MM.1S (cell line): ENCODE data around the gene AGO3.
A peak's percentile ranks its signal among the peaks of the same experiment; 100 is the strongest.

Source experiments
- DNase-seq: peaks from one replicate; pipeline ENCODE4 v3.0.0-alpha.2; 2015
- H2AFZ ChIP-seq: fragments of 300-600 bp; sonication (generic); 2 replicates; pipeline ENCODE4 v1.6.0; 2016; ENCODE audit warnings: antibody characterized with exemption, low read length
- H3F3A ChIP-seq: fragments of 300-600 bp; sonication (generic); 2 replicates; pipeline ENCODE4 v1.6.1; 2016; ENCODE audit warnings: mild to moderate bottlenecking, antibody characterized with exemption, low read length, moderate library complexity, mixed read lengths; ENCODE audit not compliant: insufficient read depth
- H3K27ac ChIP-seq: fragments of 300-600 bp; sonication (generic); 2 replicates; pipeline ENCODE4 v1.5.1; 2016; ENCODE audit warnings: mild to moderate bottlenecking, low read length
- H3K27me3 ChIP-seq: fragments of 300-600 bp; sonication (generic); replicated peaks from 2 replicates; pipeline ENCODE4 v1.6.0; 2016; ENCODE audit warnings: low read length; ENCODE audit not compliant: insufficient read depth
- H3K36me3 ChIP-seq: fragments of 300-600 bp; sonication (generic); replicated peaks from 2 replicates; pipeline ENCODE4 v1.6.1; 2016; ENCODE audit warnings: mild to moderate bottlenecking, low read length, mixed read lengths; ENCODE audit not compliant: insufficient read depth
- H3K4me1 ChIP-seq: fragments of 300-600 bp; sonication (generic); 2 replicates; pipeline ENCODE4 v1.6.1; 2016; ENCODE audit warnings: low read length, mixed read lengths
- H3K4me2 ChIP-seq: fragments of 300-600 bp; sonication (generic); 2 replicates; pipeline ENCODE4 v1.6.0; 2016; ENCODE audit warnings: low read depth, low read length
- H3K4me3 ChIP-seq: fragments of 300-600 bp; sonication (generic); 2 replicates; pipeline ENCODE4 v1.5.1; 2016; ENCODE audit warnings: low read length, mixed read lengths
- H3K79me2 ChIP-seq: fragments of 300-600 bp; sonication (generic); 2 replicates; pipeline ENCODE4 v1.6.1; 2016; ENCODE audit warnings: mixed run types, low read length, mixed read lengths
- H3K9ac ChIP-seq: fragments of 300-600 bp; sonication (generic); 2 replicates; pipeline ENCODE4 v1.6.1; 2016; ENCODE audit warnings: low read length, mixed read lengths
- H3K9me2 ChIP-seq: fragments of 300-600 bp; sonication (generic); replicated peaks from 2 replicates; pipeline ENCODE4 v1.6.1; 2016; ENCODE audit warnings: mild to moderate bottlenecking, low read length, mixed read lengths; ENCODE audit not compliant: insufficient read depth
- H3K9me3 ChIP-seq: fragments of 300-600 bp; sonication (generic); replicated peaks from 2 replicates; pipeline ENCODE4 v1.6.1; 2016; ENCODE audit warnings: mild to moderate bottlenecking, low read length, mixed read lengths; ENCODE audit not compliant: insufficient read depth
- H4K20me1 ChIP-seq: fragments of 300-600 bp; sonication (generic); 2 replicates; pipeline ENCODE4 v1.6.1; 2016; ENCODE audit warnings: mild to moderate bottlenecking, low read length, moderate library complexity, mixed read lengths; ENCODE audit not compliant: insufficient read depth
- EZH2 ChIP-seq: fragments of 300-600 bp; sonication (generic); optimal IDR thresholded peaks from 2 replicates; pipeline ENCODE3; 2017; ENCODE audit warnings: low read depth, mild to moderate bottlenecking, antibody characterized with exemption, low read length, mixed read lengths
- EZH2phosphoT487 ChIP-seq: fragments of 300-600 bp; sonication (generic); IDR thresholded peaks from 2 replicates; pipeline ENCODE4 v1.6.1; 2018; ENCODE audit warnings: antibody characterized with exemption, low read length
- TF ChIP-seq, protein P1 (sequence below): fragments of 300-600 bp; sonication (generic); IDR thresholded peaks from 2 replicates; pipeline ENCODE4 v1.5.1; 2016; ENCODE audit warnings: antibody characterized with exemption, low read length, mixed read lengths

Gene AGO3

DNA sequence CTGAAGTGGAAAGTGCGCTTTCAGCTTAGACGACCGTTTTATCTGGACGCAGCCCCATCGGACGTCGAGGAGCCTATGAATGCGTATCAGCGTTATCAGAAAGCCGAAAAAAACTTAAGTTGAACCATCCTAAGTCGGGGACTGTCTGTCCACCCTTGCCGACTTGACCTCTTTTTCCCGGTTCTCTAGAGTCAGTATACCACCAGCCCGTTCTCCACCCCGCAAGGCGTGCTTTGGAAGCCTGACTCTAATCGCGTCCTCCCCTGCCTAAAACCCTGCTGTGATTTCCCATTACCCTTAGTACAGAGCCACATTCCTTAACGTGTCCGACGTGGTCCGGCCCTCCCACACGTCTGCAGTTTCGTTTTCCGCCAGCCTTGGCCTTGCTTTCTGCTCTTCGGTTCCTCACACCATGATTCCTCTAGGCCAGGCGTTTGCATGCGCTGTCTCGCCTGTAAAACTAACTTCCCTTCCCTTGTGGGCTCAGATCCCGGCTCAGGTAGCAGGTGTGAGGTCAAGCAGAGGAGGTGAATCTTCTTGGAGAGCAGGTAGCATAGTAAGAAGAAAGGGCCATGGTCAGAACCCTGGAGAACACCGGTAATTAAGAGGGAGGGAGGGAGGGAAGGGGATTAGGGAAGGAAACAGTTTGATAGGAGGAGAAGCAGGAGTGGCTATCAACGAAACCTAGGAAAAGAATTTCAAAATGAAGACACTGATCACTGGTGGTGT lies 158.7 kb downstream of the AGO3 start:
- Histone ChIP-seq H3K9me2 (no peaks in the 10 kb centered on the region), H3K4me3 (peak overlapping the region; percentile 100), H3K4me2 (peak overlapping the region; percentile 100), H3K36me3 (no peaks in the 10 kb centered on the region), H3K27me3 (no peaks in the 10 kb centered on the region), H3F3A (no peaks in the 10 kb centered on the region), H3K9me3 (no peaks in the 10 kb centered on the region), H4K20me1 (no peaks in the 10 kb centered on the region), H3K9ac (peak overlapping the region; percentile 94), H3K27ac (peak overlapping the region; percentile 48; the same call in 1 of the 2 replicates), H3K4me1 (0 out of 2 replicates have a peak, but pooled peaks cover 5% of the 10 kb centered on the region), H2AFZ (peak overlapping the region; percentile 100), H3K79me2 (peaks cover 32% of the 10 kb centered on the region)
- TF ChIP-seq EZH2 = no peak
- TF ChIP-seq, protein P1, sequence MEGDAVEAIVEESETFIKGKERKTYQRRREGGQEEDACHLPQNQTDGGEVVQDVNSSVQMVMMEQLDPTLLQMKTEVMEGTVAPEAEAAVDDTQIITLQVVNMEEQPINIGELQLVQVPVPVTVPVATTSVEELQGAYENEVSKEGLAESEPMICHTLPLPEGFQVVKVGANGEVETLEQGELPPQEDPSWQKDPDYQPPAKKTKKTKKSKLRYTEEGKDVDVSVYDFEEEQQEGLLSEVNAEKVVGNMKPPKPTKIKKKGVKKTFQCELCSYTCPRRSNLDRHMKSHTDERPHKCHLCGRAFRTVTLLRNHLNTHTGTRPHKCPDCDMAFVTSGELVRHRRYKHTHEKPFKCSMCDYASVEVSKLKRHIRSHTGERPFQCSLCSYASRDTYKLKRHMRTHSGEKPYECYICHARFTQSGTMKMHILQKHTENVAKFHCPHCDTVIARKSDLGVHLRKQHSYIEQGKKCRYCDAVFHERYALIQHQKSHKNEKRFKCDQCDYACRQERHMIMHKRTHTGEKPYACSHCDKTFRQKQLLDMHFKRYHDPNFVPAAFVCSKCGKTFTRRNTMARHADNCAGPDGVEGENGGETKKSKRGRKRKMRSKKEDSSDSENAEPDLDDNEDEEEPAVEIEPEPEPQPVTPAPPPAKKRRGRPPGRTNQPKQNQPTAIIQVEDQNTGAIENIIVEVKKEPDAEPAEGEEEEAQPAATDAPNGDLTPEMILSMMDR = no peak
- no peak for TF ChIP-seq EZH2phosphoT487
- peak; percentile 50 for DNase-seq

DNA sequence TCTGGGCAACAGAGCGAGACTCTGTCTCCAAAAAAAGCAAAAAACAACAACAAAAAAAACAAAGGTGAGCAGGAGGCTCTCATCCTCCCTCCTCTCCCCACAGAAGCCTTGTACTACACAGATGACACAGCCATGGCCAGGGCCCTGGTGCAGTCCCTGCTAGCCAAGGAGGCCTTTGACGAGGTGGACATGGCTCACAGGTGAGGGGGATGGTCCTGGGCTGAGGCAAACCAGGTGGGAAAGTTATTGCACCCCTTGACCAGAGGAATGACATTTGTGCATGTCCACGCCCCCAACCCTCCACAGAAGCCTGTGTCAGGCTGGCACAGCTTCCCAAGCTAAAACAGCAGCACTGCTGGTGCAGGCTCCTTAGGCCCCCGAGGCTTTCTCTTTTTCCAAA lies 160.2 kb downstream of the AGO3 start:
- Histone ChIP-seq H3K9ac (no peak overlapping the region), H3K4me2 (no peak overlapping the region), H3K9me2 (no peaks in the 10 kb centered on the region), H3F3A (no peaks in the 10 kb centered on the region; the same call in 1 of the 2 replicates), H3K9me3 (no peaks in the 10 kb centered on the region), H2AFZ (no peak overlapping the region), H3K4me3 (no peak overlapping the region), H3K36me3 (no peaks in the 10 kb centered on the region), H4K20me1 (no peaks in the 10 kb centered on the region), H3K27me3 (no peaks in the 10 kb centered on the region), H3K79me2 (peaks cover 32% of the 10 kb centered on the region), H3K4me1 (0 out of 2 replicates have a peak, but pooled peaks cover 5% of the 10 kb centered on the region), H3K27ac (no peak overlapping the region)
- DNase-seq = no peak
- TF ChIP-seq, protein P1 = no peak
- no peak for TF ChIP-seq EZH2phosphoT487
- TF ChIP-seq EZH2 = no peak

DNA sequence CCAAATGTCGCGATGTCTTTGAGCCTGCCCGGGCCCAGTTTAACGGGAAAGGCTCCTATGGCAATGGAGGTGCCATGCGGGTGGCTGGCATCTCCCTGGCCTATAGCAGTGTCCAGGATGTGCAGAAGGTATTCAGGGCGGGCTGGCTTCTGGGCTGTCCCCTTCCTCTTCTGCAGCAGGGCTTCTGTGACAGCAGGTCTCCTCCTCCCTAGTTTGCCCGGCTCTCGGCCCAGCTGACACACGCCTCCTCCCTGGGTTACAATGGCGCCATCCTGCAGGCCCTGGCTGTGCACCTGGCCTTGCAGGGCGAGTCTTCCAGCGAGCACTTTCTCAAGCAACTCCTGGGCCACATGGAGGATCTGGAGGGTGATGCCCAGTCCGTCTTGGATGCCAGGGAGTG lies 160.8 kb downstream of the AGO3 start:
- no peaks in the 10 kb centered on the region for H3K9me3 ChIP-seq
- H3K79me2 ChIP-seq = peaks cover 32% of the 10 kb centered on the region
- H2AFZ ChIP-seq = no peak overlapping the region
- no peak for TF ChIP-seq EZH2
- TF ChIP-seq, protein P1 = no peak
- no peak for TF ChIP-seq EZH2phosphoT487
- no peaks in the 10 kb centered on the region; the same call in 1 of the 2 replicates for H3F3A ChIP-seq
- no peak overlapping the region for H3K4me2 ChIP-seq
- no peaks in the 10 kb centered on the region for H4K20me1 ChIP-seq
- H3K4me3 ChIP-seq = no peak overlapping the region
- H3K4me1 ChIP-seq = 0 out of 2 replicates have a peak, but pooled peaks cover 5% of the 10 kb centered on the region
- H3K27me3 ChIP-seq = no peaks in the 10 kb centered on the region
- no peaks in the 10 kb centered on the region for H3K9me2 ChIP-seq
- H3K36me3 ChIP-seq = no peaks in the 10 kb centered on the region
- no peak overlapping the region for H3K9ac ChIP-seq
- DNase-seq = no peak
- no peak overlapping the region for H3K27ac ChIP-seq
